Stimulated activated naive CD4-positive, alpha-beta T cell treated with Interleukin-2 at 50 U/mL for 16 hours (primary cell): ENCODE results near the gene ADCYAP1.

ENCODE experiments used
- DNase-seq: peaks from one replicate; lab custom pipeline; 2025; lab: John Stamatoyannopoulos, UW

ADCYAP1 gene

GRCh38 chr18:910247-910646 lies 5.6 kb downstream of the ADCYAP1 start:
- DNase-seq, result no peak

- no peak for DNase-seq
These were observed 6.4 kb downstream of the ADCYAP1 start for GRCh38 chr18:911025-911424.

GRCh38 chr18:911486-911885 lies 6.8 kb downstream of the ADCYAP1 start:
- DNase-seq, result no peak

GRCh38 chr18:916562-916961 lies 11.9 kb downstream of the ADCYAP1 start:
- no peak for DNase-seq

- DNase-seq, result no peak
These were observed 14.4 kb downstream of the ADCYAP1 start for GRCh38 chr18:919078-919477.

GRCh38 chr18:923144-923866 lies 18.6 kb downstream of the ADCYAP1 start:
- DNase-seq, result no peak

GRCh38 chr18:924987-925386 lies 20.3 kb downstream of the ADCYAP1 start:
- DNase-seq, result no peak

GRCh38 chr18:926946-927345 lies 22.3 kb downstream of the ADCYAP1 start:
- DNase-seq, result no peak

GRCh38 chr18:933082-933481 lies 28.4 kb downstream of the ADCYAP1 start:
- no peak for DNase-seq

GRCh38 chr18:934518-935133 lies 30.0 kb downstream of the ADCYAP1 start:
- no peak for DNase-seq

- DNase-seq, result no peak
These were observed 32.3 kb downstream of the ADCYAP1 start for GRCh38 chr18:936941-937340.

GRCh38 chr18:939166-939565 lies 34.5 kb downstream of the ADCYAP1 start:
- no peak for DNase-seq

GRCh38 chr18:939958-940357 lies 35.3 kb downstream of the ADCYAP1 start:
- no peak for DNase-seq

- no peak for DNase-seq
These were observed 36.7 kb downstream of the ADCYAP1 start for GRCh38 chr18:941331-941730.

- no peak for DNase-seq
These were observed 39.8 kb downstream of the ADCYAP1 start for GRCh38 chr18:944440-944839.

- DNase-seq, result no peak
These were observed 45.3 kb downstream of the ADCYAP1 start for GRCh38 chr18:949724-950631.

- DNase-seq, result no peak
These were observed 46.3 kb downstream of the ADCYAP1 start for GRCh38 chr18:950882-951495.

GRCh38 chr18:955384-956066 lies 50.9 kb downstream of the ADCYAP1 start:
- DNase-seq, result no peak

GRCh38 chr18:957829-958228 lies 53.2 kb downstream of the ADCYAP1 start:
- DNase-seq, result no peak

GRCh38 chr18:959854-960253 lies 55.2 kb downstream of the ADCYAP1 start:
- no peak for DNase-seq
